Esophagus muscularis mucosa (tissue), 4 donors: ENCODE data around the gene SPTBN1. TPM values are rescaled to one million over a fixed set of nuclear protein-coding genes. Genes with fewer than 3 reads are reported as not detected.

Source experiments
- DNase-seq: peaks from one replicate; pipeline ENCODE4 v3.0.0-alpha.2; 2017; ENCODE audit errors: extremely low spot score
- H3K27ac ChIP-seq, 4 donors: fragments of 200-600 bp; sonication (generic); replicated peaks in 1 of 4; 1 replicate in 3 of 4; 2 replicates in 1 of 4; pipeline ENCODE4 v1.5.1; 2016 to 2019; ENCODE audit warnings: mild to moderate bottlenecking in 1 of 4
- H3K27me3 ChIP-seq, 4 donors: fragments of 200-600 bp; sonication (generic); one replicate each; pipeline versions ENCODE4 v1.5.1 to v1.6.0; 2016 to 2019
- H3K36me3 ChIP-seq, 4 donors: fragments of 200-600 bp; sonication (generic); one replicate each; pipeline ENCODE4 v1.5.1; 2016 to 2019
- H3K4me1 ChIP-seq, 4 donors: fragments of 200-600 bp; sonication (generic); one replicate each; pipeline ENCODE4 v1.5.1; 2016 to 2019
- H3K4me3 ChIP-seq, 4 donors: fragments of 200-600 bp; sonication (generic); 1 replicate in 2 of 4; 2 replicates in 2 of 4; pipeline ENCODE4 v1.5.1; 2016 to 2019; ENCODE audit warnings: mild to moderate bottlenecking in 4 of 4, moderate library complexity in 1 of 4
- H3K9me3 ChIP-seq, 4 donors: fragments of 200-600 bp; sonication (generic); 1 replicate in 3 of 4; 2 replicates in 1 of 4; pipeline ENCODE4 v1.5.1; 2016 to 2019
- EP300 ChIP-seq: sonication (generic); formaldehyde crosslinking; IDR thresholded peaks from one replicate; pipeline ENCODE4 v1.6.1; 2017; ENCODE audit warnings: antibody characterized with exemption
- POLR2A ChIP-seq: fragments of 450-650 bp; IDR thresholded peaks from one replicate; pipeline ENCODE4 v1.6.1; 2017; ENCODE audit warnings: antibody characterized with exemption, moderate library complexity, mild to moderate bottlenecking, low read depth
- POLR2AphosphoS5 ChIP-seq, 2 donors: sonication (generic); formaldehyde crosslinking; IDR thresholded peaks; one replicate each; pipeline ENCODE4 v1.6.1; 2017; ENCODE audit warnings: antibody characterized with exemption in 2 of 2
- WGBS: methylation state at CpG from one replicate; pipeline ENCODE4 v1.1.5; 2018; 5-methylcytosine and 5-hydroxymethylcytosine counted together
- intact Hi-C: fragments of 100-400 bp; cut with DNase I; formaldehyde crosslinking; loops from one replicate; pipeline ENCODE4 v1.15.1; 2023
- total RNA-seq, 4 donors: library from RNA; depleted of rRNA; stranded (reverse); fragments of >200 nt; gene quantifications; one replicate each; pipeline versions ENCODE4 v1.1.0 to v1.2.1, GENCODE V29; 2016
- TF ChIP-seq, protein P1 (sequence below), 3 experiments: fragments of 200-600 bp in 2 of 3; fragments of 450-650 bp in 1 of 3; sonication (generic) in 2 of 3; IDR thresholded peaks; one replicate each; pipeline ENCODE4 v1.5.1; 2017 to 2019; ENCODE audit warnings: antibody characterized with exemption in 3 of 3, mild to moderate bottlenecking in 2 of 3, moderate library complexity in 1 of 3

The SPTBN1 gene
- total RNA-seq, 4 donors from 2014 or later = 465 to 600 (median 547) TPM

DNA sequence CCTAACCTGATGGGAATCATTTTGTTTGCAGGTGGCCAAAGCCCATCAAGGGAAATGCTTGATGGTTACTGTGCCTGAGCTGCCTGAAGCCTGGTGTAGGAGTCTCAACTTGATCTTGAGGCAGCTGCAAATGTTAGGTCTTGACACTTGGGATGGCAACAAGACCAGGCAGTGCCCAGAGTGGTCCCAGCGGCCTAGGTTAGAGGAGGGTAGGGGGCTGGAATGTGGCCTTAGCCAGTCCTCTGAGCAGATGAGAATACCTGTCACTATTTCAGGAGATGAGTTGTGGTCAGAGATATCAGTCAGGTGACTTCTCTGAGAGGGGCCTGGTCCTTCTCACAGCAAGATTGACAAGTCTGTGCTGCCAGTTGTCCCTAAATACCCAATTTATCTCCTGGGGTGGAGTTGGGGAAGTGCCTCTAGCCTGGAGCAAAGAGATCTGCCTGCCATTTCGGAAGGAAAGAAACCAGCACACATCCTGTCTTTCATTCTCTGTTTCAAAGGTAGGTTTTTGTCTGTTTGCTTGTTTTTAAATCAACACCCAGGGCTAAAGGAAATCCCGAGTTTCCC is 13.4 kb downstream of the SPTBN1 start:
- Histone ChIP-seq H3K27ac (peak overlapping the region; percentile 61 to 77 (median 66)), H3K36me3 (peaks cover 0 to 3% (median 0%) of the 10 kb centered on the region in 4 donors), H3K9me3 (no peaks in the 10 kb centered on the region), H3K4me1 (peaks cover 83 to 98% (median 94%) of the 10 kb centered on the region in 4 donors), H3K27me3 (no peaks in the 10 kb centered on the region), H3K4me3 (no peak overlapping the region)
- intact Hi-C loops = no loop called here
- no peak for DNase-seq
- no peak for TF ChIP-seq EP300
- TF ChIP-seq, protein P1, sequence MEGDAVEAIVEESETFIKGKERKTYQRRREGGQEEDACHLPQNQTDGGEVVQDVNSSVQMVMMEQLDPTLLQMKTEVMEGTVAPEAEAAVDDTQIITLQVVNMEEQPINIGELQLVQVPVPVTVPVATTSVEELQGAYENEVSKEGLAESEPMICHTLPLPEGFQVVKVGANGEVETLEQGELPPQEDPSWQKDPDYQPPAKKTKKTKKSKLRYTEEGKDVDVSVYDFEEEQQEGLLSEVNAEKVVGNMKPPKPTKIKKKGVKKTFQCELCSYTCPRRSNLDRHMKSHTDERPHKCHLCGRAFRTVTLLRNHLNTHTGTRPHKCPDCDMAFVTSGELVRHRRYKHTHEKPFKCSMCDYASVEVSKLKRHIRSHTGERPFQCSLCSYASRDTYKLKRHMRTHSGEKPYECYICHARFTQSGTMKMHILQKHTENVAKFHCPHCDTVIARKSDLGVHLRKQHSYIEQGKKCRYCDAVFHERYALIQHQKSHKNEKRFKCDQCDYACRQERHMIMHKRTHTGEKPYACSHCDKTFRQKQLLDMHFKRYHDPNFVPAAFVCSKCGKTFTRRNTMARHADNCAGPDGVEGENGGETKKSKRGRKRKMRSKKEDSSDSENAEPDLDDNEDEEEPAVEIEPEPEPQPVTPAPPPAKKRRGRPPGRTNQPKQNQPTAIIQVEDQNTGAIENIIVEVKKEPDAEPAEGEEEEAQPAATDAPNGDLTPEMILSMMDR (IDR thresholded peaks at IDR 0.05) = no peak
- TF ChIP-seq POLR2AphosphoS5 (IDR thresholded peaks at IDR 0.05) = no peak
- TF ChIP-seq POLR2A = no peak
- WGBS = 57% methylated on average over 3 of the region's 3 CpGs

DNA sequence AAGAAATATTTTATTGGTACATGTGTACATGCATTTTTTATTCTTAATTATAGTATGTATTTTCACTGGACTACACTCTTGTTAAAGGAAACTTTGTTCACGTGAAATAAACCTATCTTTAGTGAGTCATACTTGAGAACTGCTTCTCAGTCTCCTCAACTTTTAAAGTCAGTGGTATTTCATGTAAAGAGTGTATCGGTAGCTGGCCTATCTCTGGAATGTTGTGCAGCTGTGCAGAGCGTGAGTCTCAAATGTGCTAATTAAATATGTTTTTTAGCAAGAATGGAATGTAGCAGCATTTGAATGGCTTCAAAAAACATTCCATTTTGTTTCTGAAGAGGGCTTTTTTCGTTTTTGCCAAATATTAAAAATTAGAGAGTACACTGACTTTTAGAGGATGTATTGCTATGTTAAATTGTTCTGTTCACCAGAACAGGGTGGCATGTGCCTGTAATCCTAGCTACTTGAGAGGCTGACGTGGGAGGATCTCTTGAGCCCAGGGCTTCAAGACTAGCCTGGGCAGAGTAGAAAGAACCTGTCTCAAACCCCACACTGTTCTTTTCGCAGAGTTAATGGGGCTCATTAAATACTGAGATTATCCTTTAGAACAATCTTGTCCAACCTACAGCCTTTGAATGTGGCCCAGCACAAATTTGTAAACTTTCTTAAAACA is 14.3 kb downstream of the SPTBN1 start:
- Histone ChIP-seq H3K4me1 (peaks cover 86 to 98% (median 94%) of the 10 kb centered on the region in 4 donors), H3K36me3 (peaks cover 0 to 3% (median 0%) of the 10 kb centered on the region in 4 donors), H3K4me3 (no peak overlapping the region), H3K9me3 (no peaks in the 10 kb centered on the region), H3K27me3 (no peaks in the 10 kb centered on the region), H3K27ac (peak overlapping the region; percentile 61 to 77 (median 66))
- 47% methylated on average over 6 of the region's 6 CpGs for WGBS
- DNase-seq = no peak
- intact Hi-C loops = no loop called here
- TF ChIP-seq POLR2AphosphoS5 (IDR thresholded peaks at IDR 0.05) (no peak), POLR2A (no peak), EP300 (no peak)
- TF ChIP-seq, protein P1 (IDR thresholded peaks at IDR 0.05) = no peak

DNA sequence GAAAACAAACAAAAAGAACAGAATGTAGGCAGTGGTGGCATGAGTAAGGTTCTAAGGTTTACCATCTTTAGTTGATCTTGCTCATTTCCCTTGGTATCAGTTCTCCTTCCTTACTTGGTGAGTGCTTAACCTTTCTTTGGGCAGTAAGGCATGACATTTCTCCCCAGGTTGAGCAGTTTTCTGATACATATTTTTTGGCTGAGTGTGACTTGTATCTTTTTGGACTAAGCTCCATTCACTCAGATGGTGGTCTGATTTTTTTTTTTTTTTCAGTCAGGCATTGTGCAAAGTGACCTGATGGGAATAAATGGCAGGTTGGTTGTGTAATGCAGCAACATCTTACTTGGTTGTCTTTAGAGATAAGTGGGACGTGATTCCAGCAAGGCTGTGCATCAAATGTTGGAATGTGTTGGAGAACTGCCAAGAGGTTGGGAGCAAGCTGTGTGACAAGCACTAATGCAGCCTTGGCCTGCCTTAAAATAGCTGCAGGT is 15.1 kb downstream of the SPTBN1 start:
- H3K27me3 ChIP-seq = no peaks in the 10 kb centered on the region
- no peak for DNase-seq
- peaks cover 87 to 98% (median 96%) of the 10 kb centered on the region in 4 donors for H3K4me1 ChIP-seq
- WGBS = 0% methylated on average over 1 of the region's 1 CpG
- no peaks in the 10 kb centered on the region for H3K9me3 ChIP-seq
- H3K27ac ChIP-seq = peak overlapping the region; percentile 61 to 77 (median 66)
- no peak overlapping the region for H3K4me3 ChIP-seq
- peaks cover 0 to 3% (median 0%) of the 10 kb centered on the region in 4 donors for H3K36me3 ChIP-seq
- TF ChIP-seq POLR2AphosphoS5 (IDR thresholded peaks at IDR 0.05) (peak in 1 of 2 donors; percentile 47), POLR2A (no peak)
- intact Hi-C loops = no loop called here

DNA sequence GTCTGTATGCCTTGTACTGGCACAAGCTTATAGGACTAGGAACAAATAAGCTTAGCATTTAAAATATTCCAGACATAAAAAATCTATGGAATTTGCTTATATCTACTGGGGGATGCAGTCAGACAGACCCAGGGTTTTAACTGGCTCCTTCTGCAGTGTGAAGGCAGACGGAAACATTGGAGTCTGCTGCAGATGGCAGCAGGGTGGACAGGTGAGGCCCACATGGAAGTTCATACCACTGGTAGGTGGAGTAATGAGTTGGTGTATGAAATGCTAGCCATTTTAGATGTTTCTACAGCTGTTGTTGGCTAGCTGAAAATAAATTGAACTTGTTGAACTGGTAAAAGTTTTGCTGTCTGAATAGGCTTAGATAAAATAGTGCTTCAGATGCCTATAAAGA is 17.7 kb downstream of the SPTBN1 start:
- peaks cover 97 to 100% (median 99%) of the 10 kb centered on the region in 4 donors for H3K4me1 ChIP-seq
- no peaks in the 10 kb centered on the region for H3K27me3 ChIP-seq
- 73% methylated on average over 1 of the region's 1 CpG for WGBS
- TF ChIP-seq, protein P1 (IDR thresholded peaks at IDR 0.05) = no peak
- no peak for TF ChIP-seq POLR2AphosphoS5 (IDR thresholded peaks at IDR 0.05)
- H3K4me3 ChIP-seq = no peak overlapping the region
- no peaks in the 10 kb centered on the region for H3K9me3 ChIP-seq
- no peaks in the 10 kb centered on the region for H3K36me3 ChIP-seq
- intact Hi-C loops = no loop called here
- DNase-seq = no peak
- peak overlapping the region in 3 of 4 donors; percentile 25 to 42 (median 32) for H3K27ac ChIP-seq

DNA sequence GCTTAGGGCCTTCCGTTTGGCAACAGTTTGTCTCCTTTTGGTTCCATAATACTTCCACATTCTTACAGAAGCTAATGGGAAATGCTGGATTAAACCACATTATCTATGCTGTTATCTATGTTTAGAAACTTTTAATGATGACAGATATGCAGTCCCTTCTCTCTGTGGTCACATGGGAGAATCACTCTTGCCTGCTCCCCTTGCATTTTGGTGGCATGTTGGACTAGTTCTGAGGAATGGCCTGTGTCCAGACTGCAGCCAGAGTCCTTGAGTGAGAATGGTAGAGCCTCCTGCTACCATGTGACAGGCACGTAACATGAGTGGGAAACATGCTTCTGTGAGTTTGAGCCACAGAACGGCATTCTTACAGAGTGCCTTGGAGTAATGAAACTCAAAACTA is 19.2 kb downstream of the SPTBN1 start:
- no peak for DNase-seq
- Histone ChIP-seq H3K27ac (peak overlapping the region; percentile 13 to 45 (median 37)), H3K4me3 (no peak overlapping the region), H3K27me3 (no peaks in the 10 kb centered on the region), H3K4me1 (peaks cover 95 to 100% (median 99%) of the 10 kb centered on the region in 4 donors), H3K9me3 (no peaks in the 10 kb centered on the region), H3K36me3 (no peaks in the 10 kb centered on the region)
- TF ChIP-seq, protein P1 (IDR thresholded peaks at IDR 0.05) = no peak
- TF ChIP-seq POLR2A = no peak
- TF ChIP-seq POLR2AphosphoS5 (IDR thresholded peaks at IDR 0.05) = no peak
- TF ChIP-seq EP300 = no peak
- WGBS = 57% methylated on average over 3 of the region's 3 CpGs
- intact Hi-C loops = no loop called here
